GM19463 (cell line): ENCODE results near the gene TLCD2.
"Not testable (repeated sequence)": the region's sequence is repeated elsewhere in the genome, so short reads cannot be mapped to it uniquely, and the experiment has no call there.

Experiments used
- ATAC-seq: cut with Tn5 transposase; IDR thresholded peaks from one replicate; pipeline ENCODE4 v1.9.1; 2021; ENCODE audit warnings: mild to moderate bottlenecking, moderate library complexity; ENCODE audit not compliant: unreplicated experiment

The TLCD2 gene, protein sequence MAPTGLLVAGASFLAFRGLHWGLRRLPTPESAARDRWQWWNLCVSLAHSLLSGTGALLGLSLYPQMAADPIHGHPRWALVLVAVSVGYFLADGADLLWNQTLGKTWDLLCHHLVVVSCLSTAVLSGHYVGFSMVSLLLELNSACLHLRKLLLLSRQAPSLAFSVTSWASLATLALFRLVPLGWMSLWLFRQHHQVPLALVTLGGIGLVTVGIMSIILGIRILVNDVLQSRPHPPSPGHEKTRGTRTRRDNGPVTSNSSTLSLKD

DNA sequence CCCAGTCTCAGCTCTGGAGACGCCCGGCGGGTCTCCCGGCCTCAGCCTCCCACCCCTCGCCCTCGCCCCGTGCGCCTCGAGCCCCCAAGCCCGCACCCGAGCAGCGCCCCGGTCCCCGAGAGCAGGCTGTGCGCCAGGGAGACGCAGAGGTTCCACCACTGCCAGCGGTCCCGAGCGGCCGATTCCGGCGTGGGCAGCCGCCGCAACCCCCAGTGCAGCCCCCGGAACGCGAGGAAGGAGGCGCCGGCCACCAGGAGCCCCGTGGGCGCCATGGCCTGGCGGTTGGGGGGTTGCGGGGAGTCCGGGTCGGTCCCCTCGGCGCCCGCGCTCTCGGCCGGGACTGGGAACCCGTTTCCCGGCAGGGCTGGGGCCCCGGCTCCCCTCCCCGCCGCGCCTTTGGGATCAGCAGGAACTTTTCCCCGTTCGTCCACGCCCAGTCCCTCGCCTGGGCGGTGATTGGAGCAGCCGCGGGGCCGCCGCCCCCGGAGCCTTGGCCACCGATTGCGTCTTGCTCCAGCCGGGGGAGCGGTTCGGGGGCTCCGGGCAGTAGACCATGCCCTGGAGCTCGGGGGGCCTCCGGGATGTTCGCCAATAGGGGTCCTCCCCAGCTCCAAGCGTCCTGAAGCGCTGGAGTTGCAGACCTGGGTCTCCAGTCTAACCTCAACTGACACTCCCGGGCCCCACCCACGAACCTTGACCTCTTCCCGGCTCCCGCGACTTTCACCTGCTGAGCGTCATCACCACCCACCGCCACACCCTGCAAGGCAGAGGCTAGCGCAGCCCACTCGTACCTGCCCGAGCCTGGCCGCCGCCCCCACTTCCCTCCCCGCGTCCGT is at the start of gene TLCD2:
TSS of gene TLCD2 (minus strand) at position 407 of the 836 bp plus-strand sequence. CDS start at position 272, 135 bp downstream.
- no peak for ATAC-seq

DNA sequence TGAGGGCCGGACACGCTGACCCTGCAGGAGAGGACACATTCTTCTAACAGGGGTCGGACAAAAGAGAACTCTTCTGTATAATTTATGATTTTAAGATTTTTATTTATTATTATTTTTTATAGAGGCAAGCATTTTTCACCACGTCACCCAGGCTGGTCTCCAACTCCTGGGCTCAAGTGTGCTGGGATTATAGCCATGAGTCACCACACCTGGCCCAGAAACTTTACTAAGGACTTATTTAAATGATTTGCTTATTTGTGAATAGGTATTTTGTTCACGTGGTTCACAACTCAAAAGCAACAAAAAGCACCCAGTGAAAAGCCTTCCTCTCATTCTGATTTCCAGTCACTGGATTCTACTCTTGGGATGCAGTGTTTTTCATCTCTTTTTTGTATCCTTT is 49.4 kb upstream of the TLCD2 start:
- no peak for ATAC-seq

DNA sequence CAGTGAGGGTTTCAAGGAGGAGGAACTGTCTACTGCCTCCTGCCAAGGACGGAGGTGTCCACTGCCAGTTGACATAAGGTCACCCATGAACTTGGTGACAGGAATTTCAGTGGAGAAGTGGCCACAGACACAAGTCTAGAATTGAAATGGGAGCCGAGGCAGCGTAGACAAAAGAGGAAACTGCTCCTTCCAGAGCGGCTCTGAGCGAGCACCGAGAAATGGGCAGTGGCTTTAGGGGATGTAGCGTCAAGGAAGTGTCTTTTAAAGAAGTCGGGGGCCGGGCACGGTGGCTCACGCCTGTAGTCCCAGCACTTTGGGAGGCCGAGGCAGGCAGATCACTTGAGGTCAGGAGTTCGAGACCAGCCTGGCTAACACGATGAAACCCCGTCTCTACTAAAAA is 48.6 kb upstream of the TLCD2 start:
- ATAC-seq: no peak

DNA sequence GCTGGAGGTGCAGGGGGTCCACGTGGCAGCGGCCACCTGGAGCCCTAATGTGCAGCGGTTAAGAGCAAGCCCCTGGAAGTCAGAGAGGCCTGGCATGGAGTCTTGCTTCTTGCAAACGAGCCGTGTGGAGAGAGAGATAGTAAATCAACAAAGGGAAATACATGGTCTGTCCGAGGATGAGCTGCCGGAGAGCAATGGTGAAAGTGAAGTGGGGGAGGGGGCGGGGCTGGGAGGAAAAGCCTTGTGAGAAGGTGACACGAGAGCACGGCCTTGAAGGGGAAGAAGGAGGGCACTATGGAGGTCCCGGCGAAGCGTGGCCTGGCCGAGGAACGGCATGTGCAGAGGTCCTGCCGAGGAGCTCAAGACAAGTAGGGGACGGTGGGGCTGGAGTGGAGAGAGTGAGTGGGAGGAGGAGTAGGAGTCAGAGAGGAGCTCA is 45.7 kb upstream of the TLCD2 start:
- no peak for ATAC-seq

DNA sequence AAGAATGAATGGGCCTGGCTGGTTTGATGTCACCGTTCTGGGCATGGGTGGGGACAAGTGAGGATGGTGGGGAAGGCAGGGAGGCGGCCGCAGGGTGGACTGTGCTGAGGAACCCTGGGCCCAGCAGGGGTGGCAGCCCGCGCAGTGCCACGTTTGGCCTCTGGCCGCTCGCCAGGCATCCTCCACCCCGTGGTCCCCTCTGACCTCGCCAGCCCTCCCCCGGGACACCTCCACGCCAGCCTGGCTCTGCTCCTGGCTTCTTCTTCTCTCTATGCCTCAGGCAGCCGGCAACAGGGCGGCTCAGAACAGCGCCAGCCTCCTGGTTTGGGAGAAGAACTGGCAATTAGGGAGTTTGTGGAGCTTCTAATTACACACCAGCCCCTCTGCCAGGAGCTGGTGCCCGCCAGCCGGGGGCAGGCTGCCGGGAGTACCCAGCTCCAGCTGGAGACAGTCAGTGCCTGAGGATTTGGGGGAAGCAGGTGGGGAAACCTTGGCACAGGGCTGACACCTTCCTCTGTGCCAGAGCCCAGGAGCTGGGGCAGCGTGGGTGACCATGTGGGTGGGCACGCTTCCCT is 45.2 kb upstream of the TLCD2 start:
- no peak for ATAC-seq

DNA sequence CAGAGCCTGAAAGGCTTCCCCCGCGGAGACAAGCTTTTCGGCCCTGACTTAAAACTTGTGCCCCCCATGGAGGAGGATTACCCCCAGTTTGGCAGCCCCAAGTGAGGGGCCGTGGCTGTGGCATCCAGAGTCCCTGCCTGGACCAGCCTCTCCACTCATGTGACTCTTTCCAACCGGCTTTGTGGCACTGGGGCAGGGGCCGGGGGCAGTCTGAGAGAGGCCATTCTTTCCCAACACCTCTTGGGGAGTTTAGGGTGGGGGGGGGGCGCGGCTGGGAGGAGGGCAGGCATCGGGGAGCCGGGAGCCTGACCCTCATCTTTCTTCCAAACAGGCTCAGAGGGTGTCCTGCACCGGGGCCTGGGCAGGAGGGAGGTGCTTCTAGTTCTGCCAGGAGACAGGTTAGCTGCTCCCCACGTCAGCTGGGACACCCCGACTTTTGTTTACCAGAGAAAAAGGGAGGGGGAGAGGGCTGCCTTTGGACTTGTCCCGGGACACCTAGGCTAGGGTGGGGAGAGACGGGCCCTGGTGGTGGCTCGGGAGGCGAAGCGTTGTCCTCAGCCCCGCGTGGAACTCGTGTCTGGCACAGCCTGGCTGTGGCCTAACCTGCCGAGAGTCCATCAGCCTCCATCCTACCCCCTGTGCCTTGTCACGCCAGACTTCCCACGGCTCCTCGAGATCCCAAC is 44.4 kb upstream of the TLCD2 start:
- ATAC-seq: no peak

DNA sequence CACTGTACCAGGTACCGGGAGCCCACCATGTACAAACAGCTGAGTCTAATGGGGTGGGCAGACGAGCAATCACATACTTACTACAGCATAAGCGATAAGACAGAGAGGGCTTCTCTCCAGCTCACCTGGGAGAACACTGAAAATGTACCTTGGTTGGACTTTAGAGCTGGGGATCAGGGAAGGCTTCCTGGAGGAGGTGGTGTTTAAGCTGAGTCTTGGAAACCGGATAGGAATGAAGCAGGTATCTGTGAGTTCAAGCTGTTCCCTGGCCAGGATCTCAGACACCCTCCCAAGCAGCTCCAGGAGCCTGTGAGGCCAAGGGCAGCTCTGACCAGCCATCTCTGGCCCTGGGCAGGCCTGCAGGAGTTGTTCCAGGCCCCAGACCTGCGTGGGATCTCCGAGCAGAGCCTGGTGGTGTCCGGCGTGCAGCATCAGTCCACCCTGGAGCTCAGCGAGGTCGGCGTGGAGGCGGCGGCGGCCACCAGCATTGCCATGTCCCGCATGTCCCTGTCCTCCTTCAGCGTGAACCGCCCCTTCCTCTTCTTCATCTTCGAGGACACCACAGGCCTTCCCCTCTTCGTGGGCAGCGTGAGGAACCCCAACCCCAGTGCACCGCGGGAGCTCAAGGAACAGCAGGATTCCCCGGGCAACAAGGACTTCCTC is 43.7 kb upstream of the TLCD2 start:
- ATAC-seq: no peak

DNA sequence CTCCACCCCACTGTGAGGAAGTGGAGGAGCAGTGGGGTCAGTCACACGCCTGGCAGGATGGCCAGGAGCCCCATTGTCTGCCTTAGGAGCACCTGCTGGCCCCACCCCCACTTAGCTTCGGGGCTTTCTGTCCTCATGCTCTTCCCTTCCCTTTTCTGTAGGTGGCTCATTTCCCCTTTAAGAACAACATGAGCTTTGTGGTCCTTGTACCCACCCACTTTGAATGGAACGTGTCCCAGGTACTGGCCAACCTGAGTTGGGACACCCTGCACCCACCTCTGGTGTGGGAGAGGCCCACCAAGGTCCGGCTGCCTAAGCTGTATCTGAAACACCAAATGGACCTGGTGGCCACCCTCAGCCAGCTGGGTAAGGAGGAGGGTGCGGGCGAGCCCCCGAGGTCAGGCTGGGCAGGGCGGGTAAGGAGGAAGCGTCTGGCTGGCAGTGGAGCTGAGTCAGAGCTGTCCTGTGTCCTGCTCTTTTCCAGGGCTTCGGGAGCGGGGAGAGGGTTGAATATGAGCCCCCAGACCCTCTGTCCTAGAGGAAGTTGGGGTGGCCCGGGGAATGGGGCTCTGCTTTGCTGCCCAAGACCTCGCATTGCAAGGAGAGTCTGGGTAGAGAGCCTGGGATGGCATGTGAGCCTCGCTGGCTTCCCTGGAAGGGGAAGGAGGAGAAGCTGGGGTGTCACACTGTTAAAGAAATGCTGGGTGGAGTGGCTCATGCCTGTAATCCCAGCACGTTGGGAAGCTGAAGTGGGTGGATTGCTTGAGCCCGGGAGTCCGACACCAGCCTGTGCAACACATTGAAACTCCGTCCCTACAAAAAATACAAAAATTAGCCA is 42.5 kb upstream of the TLCD2 start:
- ATAC-seq: no peak

DNA sequence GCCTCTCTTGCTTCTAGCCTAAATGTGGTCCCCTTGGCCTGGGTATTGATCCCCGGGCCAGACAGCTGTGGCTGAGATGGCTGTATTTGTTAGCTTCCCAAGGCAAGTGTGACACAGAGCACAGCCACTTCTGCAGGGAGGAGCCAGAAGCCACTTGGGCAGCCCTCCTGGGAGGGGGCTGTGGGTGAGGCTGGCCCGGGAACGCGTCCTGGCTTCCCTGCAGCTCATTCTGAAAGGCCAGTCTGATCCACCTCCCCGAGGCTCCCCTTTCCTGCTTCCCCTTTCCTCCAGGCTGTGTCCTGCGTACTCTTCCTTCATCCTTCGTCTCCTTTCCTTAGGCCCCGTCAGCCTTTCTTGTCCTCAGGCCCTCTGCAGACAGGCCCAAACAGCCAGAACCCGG is 40.5 kb upstream of the TLCD2 start:
- no peak for ATAC-seq

DNA sequence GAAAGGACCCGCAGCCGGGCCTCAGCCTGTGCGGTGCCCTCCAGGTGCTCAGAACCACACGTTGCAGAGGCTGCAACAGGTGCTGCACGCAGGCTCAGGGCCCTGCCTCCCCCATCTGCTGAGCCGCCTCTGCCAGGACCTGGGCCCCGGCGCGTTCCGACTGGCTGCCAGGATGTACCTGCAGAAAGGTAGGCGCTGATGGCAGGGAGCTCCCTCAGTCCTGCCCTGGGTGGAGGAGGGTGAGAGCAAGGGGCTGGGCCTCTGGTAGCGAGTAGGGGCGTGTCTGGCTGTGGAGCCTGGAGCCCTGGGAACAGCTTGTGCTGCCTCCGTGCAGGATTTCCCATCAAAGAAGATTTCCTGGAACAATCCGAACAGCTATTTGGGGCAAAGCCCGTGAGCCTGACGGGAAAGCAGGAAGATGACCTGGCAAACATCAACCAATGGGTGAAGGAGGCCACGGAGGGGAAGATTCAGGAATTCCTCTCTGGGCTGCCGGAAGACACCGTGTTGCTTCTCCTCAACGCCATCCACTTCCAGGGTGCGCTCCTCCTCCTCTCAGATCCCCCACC is 36.9 kb upstream of the TLCD2 start:
- no peak for ATAC-seq

DNA sequence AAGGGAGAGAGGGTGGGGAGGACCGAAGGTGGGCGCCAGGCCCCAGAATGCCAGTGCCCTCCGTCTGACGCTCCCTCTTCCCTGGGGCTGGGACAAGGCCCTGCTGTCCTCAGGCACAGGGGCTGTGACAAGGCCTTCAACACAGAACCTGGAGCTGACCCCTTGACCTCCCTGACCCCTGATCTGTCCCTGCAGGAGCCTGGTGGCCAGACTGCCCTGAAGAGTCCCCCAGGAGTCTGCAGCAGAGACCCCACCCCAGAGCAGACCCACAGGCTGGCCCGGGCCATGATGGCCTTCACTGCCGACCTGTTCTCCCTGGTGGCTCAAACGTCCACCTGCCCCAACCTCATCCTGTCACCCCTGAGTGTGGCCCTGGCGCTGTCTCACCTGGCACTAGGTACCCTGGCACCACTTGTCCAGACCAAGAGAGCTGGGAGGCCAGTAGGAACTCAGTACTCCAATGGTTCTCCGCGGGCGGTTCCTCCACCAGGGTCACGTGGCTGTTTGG is 35.4 kb upstream of the TLCD2 start:
- no peak for ATAC-seq

DNA sequence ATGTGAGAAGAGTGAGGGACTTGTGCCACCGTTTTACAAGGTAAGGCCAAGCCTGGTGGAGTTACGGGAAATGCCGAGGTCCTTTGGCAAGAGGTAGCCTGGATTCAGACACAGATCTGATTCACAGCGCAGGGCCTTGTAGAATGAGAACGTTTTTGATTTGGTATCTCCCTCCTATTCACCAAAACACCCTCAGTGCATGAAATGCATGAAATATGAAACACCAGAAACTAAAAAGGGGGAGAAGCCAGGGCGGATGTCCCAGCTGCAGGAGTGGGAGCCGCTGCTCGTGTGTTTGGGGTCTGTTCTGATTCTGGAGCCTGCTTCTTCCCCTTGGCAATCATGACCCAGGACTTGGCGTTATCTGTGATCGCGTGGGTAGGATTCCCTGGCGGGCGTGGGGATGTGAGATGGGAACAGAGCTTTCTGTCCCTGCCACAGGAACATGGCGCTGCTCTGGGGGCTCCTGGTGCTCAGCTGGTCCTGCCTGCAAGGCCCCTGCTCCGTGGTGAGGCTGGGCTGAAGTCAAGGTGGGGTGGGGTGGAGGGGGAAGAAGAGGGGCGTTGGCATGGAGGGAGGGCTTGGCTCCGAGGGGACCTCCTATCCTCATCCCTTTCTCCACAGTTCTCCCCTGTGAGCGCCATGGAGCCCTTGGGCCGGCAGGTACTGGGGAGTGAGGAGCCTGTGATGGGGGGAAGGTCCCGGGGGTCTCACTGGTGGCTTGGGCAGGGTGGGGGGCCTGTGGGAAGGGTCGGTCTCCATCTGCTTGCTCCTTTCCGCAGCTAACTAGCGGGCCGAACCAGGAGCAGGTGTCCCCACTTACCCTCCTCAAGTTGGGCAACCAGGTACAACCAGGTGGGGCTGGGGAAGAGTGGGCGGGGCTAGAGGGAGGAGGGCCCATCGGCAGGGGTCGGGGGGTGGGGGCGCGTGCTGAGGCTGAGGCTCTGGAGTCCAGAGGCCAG is 34.7 kb upstream of the TLCD2 start:
- ATAC-seq: no peak

DNA sequence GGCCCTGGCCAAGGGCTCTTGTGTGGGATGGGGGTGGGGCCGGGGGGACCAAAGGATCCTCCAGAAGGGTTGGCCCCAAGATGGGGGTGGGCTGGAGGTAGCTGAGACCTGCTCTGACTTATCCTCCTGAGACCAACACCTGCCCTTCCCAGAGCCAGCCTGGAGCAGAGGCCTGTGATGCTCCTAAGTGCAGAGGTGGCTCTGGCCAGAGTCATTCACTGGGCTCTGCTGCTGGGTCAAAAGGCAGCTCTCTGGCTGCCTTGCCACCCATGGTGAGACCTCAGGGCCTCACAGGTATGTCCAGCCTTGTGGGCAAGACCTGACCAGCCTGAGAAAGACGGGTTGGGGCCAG is 32.9 kb upstream of the TLCD2 start:
- ATAC-seq: no peak

DNA sequence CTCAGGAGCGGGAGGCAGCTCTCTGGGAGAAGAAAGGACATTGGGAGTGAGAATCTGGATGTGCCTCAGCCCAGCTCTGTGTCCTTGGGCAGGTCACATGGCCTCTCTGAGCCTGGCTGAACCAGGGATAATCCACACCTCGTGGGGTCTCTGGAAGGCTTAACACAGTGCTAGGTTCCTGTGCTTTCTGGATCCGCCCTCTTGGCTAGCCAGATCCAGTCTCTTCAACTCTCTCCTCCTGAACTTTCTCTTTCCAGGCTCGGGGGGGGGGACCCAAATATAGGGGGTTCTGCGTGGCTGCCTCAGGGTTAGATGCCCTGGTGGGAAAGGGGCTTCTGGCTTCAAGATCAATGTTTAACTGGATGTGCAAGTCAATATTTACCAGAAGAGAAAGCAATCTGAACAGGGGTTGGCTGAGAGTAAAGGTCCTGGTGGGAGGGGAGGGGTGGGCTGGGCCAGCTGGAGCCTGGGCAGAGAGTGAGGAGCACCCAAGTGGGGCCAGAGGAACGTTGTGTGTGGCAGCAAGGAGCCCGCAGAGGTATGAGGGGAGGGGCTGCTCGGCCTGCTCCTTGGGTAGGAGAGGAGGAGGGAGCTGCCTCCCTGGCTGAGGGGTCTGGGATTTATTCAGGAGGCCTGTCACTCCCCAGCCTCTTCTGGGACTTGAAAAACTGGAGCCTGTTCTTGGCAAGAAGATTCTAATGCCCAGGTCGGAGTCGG is 32.4 kb upstream of the TLCD2 start, which contains the start of gene SERPINF2:
TSS of gene SERPINF2 (plus strand) at position 501 of the 717 bp plus-strand sequence. CDS start 2,125 bp downstream, outside the sequence.
- no peak for ATAC-seq

DNA sequence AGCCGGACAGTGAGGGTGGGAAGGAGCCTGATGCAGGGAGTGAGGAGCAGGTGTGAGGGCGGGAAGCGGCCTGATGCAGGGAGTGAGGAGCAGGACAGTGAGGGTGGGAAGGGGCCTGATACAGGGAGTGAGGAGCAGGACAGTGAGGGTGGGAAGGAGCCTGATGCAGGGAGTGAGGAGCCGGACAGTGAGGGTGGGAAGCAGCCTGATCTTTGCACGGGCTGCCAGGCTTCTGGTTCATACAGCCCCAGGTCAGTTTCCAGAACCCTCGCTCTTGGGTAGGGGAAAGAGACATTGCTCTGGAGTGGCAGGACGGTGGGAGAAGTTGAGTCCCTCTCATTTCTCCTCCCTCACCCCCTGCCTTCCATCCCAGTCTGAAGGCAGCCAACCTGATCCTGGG is 31.7 kb upstream of the TLCD2 start:
- ATAC-seq: not testable (repeated sequence)

DNA sequence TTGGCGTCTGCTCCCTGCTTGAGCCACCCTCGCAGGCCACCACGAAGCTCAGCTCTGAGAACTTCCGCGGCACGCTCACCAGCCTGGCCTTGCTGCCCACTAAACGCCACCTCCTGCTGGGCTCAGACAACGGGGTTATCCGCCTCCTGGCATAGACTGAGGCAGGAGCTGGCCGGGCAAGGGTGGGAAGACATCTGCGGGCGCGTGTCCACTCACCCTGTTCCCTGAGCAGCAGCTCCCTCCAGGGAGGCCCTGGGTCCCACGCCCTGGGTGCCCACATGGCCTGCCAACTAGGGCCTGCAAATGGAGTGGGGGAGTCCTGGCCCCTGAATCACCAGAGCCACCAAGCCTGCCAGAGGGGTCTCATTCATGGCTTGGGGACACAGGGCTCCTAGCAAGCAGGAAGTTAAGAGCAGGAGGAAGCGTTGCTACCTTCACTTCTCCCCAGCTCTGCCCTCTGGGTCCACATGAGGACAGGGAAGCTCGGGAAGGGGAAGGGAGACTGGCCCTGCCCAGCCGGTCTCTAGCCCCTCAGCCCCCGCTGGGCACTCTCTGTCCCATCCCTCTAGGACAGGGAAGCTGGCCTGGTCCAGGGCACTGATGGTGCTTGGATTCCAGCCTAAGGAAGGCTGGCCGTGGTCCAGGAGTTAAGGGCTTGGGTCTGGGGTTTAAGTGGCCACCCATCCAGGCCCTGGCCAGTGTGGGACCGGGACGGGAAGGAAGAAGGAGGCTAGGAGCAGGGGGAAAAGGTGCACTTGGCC is 27.5 kb upstream of the TLCD2 start:
- ATAC-seq: no peak
